NCI-H345 (cell line): Measurements from ENCODE around the gene CEL.
A peak's percentile ranks its signal among the peaks of the same experiment; 100 is the strongest.
"Not testable (repeated sequence)": the region's sequence is repeated elsewhere in the genome, so short reads cannot be mapped to it uniquely, and the experiment has no call there.

Source experiments
- DNase-seq: peaks from one replicate; lab custom pipeline; 2025; lab: John Stamatoyannopoulos, UW

CEL gene

GRCh38 chr9:133086212-133086860 is 24.6 kb downstream of the CEL start:
- DNase-seq: not testable (repeated sequence)

- no peak for DNase-seq
Measured at GRCh38 chr9:133086894-133087293, 25.1 kb downstream of the CEL start.

- no peak for DNase-seq
Measured at GRCh38 chr9:133087429-133088145, 25.8 kb downstream of the CEL start.

GRCh38 chr9:133088146-133088750 is 26.5 kb downstream of the CEL start:
- no peak for DNase-seq

GRCh38 chr9:133088756-133089155 is 27.0 kb downstream of the CEL start:
- no peak for DNase-seq

GRCh38 chr9:133089271-133089671 is 27.5 kb downstream of the CEL start:
- DNase-seq: peak; percentile 80

- DNase-seq: no peak
Measured at GRCh38 chr9:133090187-133090586, 28.4 kb downstream of the CEL start.

GRCh38 chr9:133090752-133091385 is 29.1 kb downstream of the CEL start:
- no peak for DNase-seq

- DNase-seq: not testable (repeated sequence)
Measured at GRCh38 chr9:133094351-133094750, 32.6 kb downstream of the CEL start.

GRCh38 chr9:133094842-133095393 is 33.1 kb downstream of the CEL start:
- no peak for DNase-seq

GRCh38 chr9:133098104-133098754 is 36.4 kb downstream of the CEL start:
- no peak for DNase-seq

GRCh38 chr9:133098871-133099270 is 37.1 kb downstream of the CEL start:
- no peak for DNase-seq

- DNase-seq: no peak
Measured at GRCh38 chr9:133099726-133100505, 38.1 kb downstream of the CEL start.

- DNase-seq: no peak
Measured at GRCh38 chr9:133100506-133101355, 39.0 kb downstream of the CEL start.

- DNase-seq: no peak
Measured at GRCh38 chr9:133101356-133102189, 39.8 kb downstream of the CEL start.

- DNase-seq: no peak
Measured at GRCh38 chr9:133102190-133103021, 40.6 kb downstream of the CEL start.

- peak; percentile 25 for DNase-seq
Measured at GRCh38 chr9:133103183-133103986, 41.6 kb downstream of the CEL start.
